Gastrocnemius medialis (tissue), 4 donors: Measurements from ENCODE around the gene ADAP1. TPM values are rescaled to one million over a fixed set of nuclear protein-coding genes. Genes with fewer than 3 reads are reported as not detected.

Experiments
- ATAC-seq, 2 donors: fragments of 150-250 bp; one replicate each; pipeline ENCODE4 v1.9.1; 2016
- DNase-seq, 2 donors: peaks; one replicate each; pipeline ENCODE4 v3.0.0-alpha.2; 2019
- H3K27ac ChIP-seq, 4 donors: fragments of 200-600 bp; sonication (generic); 1 replicate in 1 of 4; 2 replicates in 3 of 4; pipeline ENCODE4 v1.5.1; 2016 to 2018; ENCODE audit warnings: mild to moderate bottlenecking in 2 of 4, moderate library complexity in 1 of 4
- H3K27me3 ChIP-seq, 3 donors: fragments of 200-600 bp; sonication (generic) in 2 of 3; 1 replicate in 1 of 3; 2 replicates in 2 of 3; pipeline versions ENCODE4 v1.5.1 to v1.6.0; 2016 to 2019; ENCODE audit warnings: mild to moderate bottlenecking in 1 of 3, moderate library complexity in 1 of 3
- H3K36me3 ChIP-seq, 2 donors: fragments of 200-600 bp; sonication (generic) in 1 of 2; one replicate each; pipeline ENCODE4 v1.5.1; 2017 to 2018
- H3K4me1 ChIP-seq, 2 donors: fragments of 200-600 bp; sonication (generic) in 1 of 2; one replicate each; pipeline ENCODE4 v1.5.1; 2016 to 2017; ENCODE audit warnings: mild to moderate bottlenecking in 2 of 2
- H3K4me3 ChIP-seq, 4 donors: fragments of 200-600 bp; sonication (generic) in 3 of 4; 1 replicate in 1 of 4; 2 replicates in 3 of 4; pipeline ENCODE4 v1.5.1; 2016 to 2019; ENCODE audit warnings: mild to moderate bottlenecking in 2 of 4
- H3K9me3 ChIP-seq, 3 donors: fragments of 200-600 bp; sonication (generic) in 2 of 3; 1 replicate in 1 of 3; 2 replicates in 2 of 3; pipeline ENCODE4 v1.5.1; 2016 to 2019
- CTCF ChIP-seq, 5 experiments: fragments of 450-650 bp in 3 of 5; fragments of 200-600 bp in 2 of 5; sonication (generic) in 2 of 5; IDR thresholded peaks in 4 of 5; conservative IDR thresholded peaks in 1 of 5; 1 replicate in 4 of 5; 2 replicates in 1 of 5; pipeline ENCODE4 v1.5.1; 2016 to 2019; ENCODE audit warnings: antibody characterized with exemption in 5 of 5, mild to moderate bottlenecking in 3 of 5, moderate library complexity in 3 of 5
- POLR2A ChIP-seq, 2 donors: fragments of 450-650 bp; IDR thresholded peaks; one replicate each; pipeline ENCODE4 v1.6.1; 2017; ENCODE audit warnings: antibody characterized with exemption in 2 of 2, mild to moderate bottlenecking in 2 of 2, moderate library complexity in 2 of 2
- in situ Hi-C, 4 donors: fragments of 200-750 bp; cut with MboI; loops; one replicate each; pipeline versions ENCODE4 v1.15.0 to v1.8.0; 2017; ENCODE audit warnings: low sequenced_read_pairs in 4 of 4
- intact Hi-C: fragments of 100-400 bp; cut with DNase I; formaldehyde crosslinking; loops from one replicate; pipeline ENCODE4 v1.15.1; 2023; ENCODE audit warnings: low total_unique reads
- total RNA-seq, 4 donors: library from RNA; depleted of rRNA; stranded (reverse); fragments of >200 nt; gene quantifications; one replicate each; pipeline versions ENCODE4 v1.1.0 to v1.2.3, GENCODE V29; 2016

The ADAP1 gene
- total RNA-seq, 4 donors from 2014 or later: 0.71 to 5.0 (median 1.1) TPM

GRCh38 chr7:915291-916218 lies 38.9 kb downstream of the ADAP1 start:
- DNase-seq: no peak
- H3K27me3 ChIP-seq: no peaks in the 10 kb centered on the region
- no peak overlapping the region for H3K27ac ChIP-seq
- H3K4me1 ChIP-seq: no peaks in the 10 kb centered on the region
- no peaks in the 10 kb centered on the region for H3K36me3 ChIP-seq
- no peaks in the 10 kb centered on the region for H3K9me3 ChIP-seq
- in situ Hi-C loops (no loop called here), intact Hi-C loops (no loop called here)
- ATAC-seq: no peak
- H3K4me3 ChIP-seq: no peak overlapping the region
- TF ChIP-seq POLR2A (IDR thresholded peaks at IDR 0.05) (no peak), CTCF (IDR thresholded peaks at IDR 0.05 in 4 of 5, conservative IDR thresholded peaks at IDR 0.05 in 1 of 5) (no peak)

GRCh38 chr7:914521-915194 lies 39.8 kb downstream of the ADAP1 start:
- DNase-seq: no peak
- no peak for TF ChIP-seq POLR2A (IDR thresholded peaks at IDR 0.05)
- TF ChIP-seq CTCF (IDR thresholded peaks at IDR 0.05 in 4 of 5, conservative IDR thresholded peaks at IDR 0.05 in 1 of 5): no peak

GRCh38 chr7:913736-914520 lies 40.6 kb downstream of the ADAP1 start:
- in situ Hi-C loops (no loop called here), intact Hi-C loops (no loop called here)
- Histone ChIP-seq H3K4me1 (no peaks in the 10 kb centered on the region), H3K27me3 (peaks cover 0 to 4% (median 3%) of the 10 kb centered on the region in 3 donors), H3K4me3 (no peak overlapping the region), H3K9me3 (no peaks in the 10 kb centered on the region), H3K36me3 (no peaks in the 10 kb centered on the region), H3K27ac (no peak overlapping the region)
- TF ChIP-seq POLR2A (IDR thresholded peaks at IDR 0.05): no peak
- no peak for TF ChIP-seq CTCF (IDR thresholded peaks at IDR 0.05 in 4 of 5, conservative IDR thresholded peaks at IDR 0.05 in 1 of 5)
- no peak for ATAC-seq
- DNase-seq: no peak

More at GRCh38 chr7:914521-915194, 39.8 kb downstream of the ADAP1 start:
- H3K36me3 ChIP-seq: no peaks in the 10 kb centered on the region
- H3K4me3 ChIP-seq: no peak overlapping the region
- H3K27me3 ChIP-seq: peaks cover 0 to 3% (median 1%) of the 10 kb centered on the region in 3 donors
- no peak for ATAC-seq
- H3K4me1 ChIP-seq: no peaks in the 10 kb centered on the region
- intact Hi-C loops (no loop called here), in situ Hi-C loops (no loop called here)
- H3K9me3 ChIP-seq: no peaks in the 10 kb centered on the region
- no peak overlapping the region for H3K27ac ChIP-seq

- Histone ChIP-seq H3K27ac (no peak overlapping the region), H3K27me3 (peaks cover 0 to 9% (median 4%) of the 10 kb centered on the region in 3 donors), H3K36me3 (no peaks in the 10 kb centered on the region), H3K4me1 (no peaks in the 10 kb centered on the region), H3K4me3 (no peak overlapping the region), H3K9me3 (no peaks in the 10 kb centered on the region)
- no peak for TF ChIP-seq CTCF (IDR thresholded peaks at IDR 0.05 in 4 of 5, conservative IDR thresholded peaks at IDR 0.05 in 1 of 5)
- in situ Hi-C loops (no loop called here), intact Hi-C loops (no loop called here)
- no peak for DNase-seq
- no peak for ATAC-seq
These were observed 42.5 kb downstream of the ADAP1 start for GRCh38 chr7:911791-912480.
